GM12878 (cell line): Measurements from ENCODE around the gene JAG1. TPM values are rescaled to one million over a fixed set of nuclear protein-coding genes. Genes with fewer than 3 reads are reported as not detected.

Experiments
- ATAC-seq: fragments of 200-7000 bp; cut with Tn5 transposase; 3 replicates; pipeline ENCODE4 v1.9.1; 2020; ENCODE audit warnings: mild to moderate bottlenecking, moderate library complexity
- BruUV-seq: library from RNA; stranded (reverse); fragments of 400-500 nt; replicated peaks from 2 replicates; lab custom pipeline; 2021; lab: Mats Ljungman, UMichigan
- CTCF ChIA-PET: fragments of 300-600 bp; sonication (Branson Sonifier 250); formaldehyde crosslinking; extraction: SDS; loops from one replicate; lab custom pipeline; 2021; ENCODE audit warnings: inconsistent platforms; lab: Yijun Ruan, JAX
- POLR2A ChIA-PET: fragments of 350-600 bp; formaldehyde crosslinking; extraction: SDS; loops from one replicate; lab custom pipeline; 2021; ENCODE audit warnings: inconsistent platforms; lab: Charles Lee
- RAD21 ChIA-PET: fragments of 300-600 bp; sonication (Branson Sonifier 250); formaldehyde crosslinking; loops from one replicate; lab custom pipeline; 2023; ENCODE audit warnings: antibody characterized with exemption; ENCODE audit not compliant: unreplicated experiment; lab: Charles Lee
- SMC1A ChIA-PET: fragments of 300-600 bp; sonication (Branson Sonifier 250); formaldehyde crosslinking; loops from one replicate; lab custom pipeline; 2023; ENCODE audit not compliant: unreplicated experiment, uncharacterized antibody; lab: Charles Lee
- DNase-seq: peaks from one replicate; pipeline ENCODE4 v3.0.0-alpha.2; 2011; ENCODE audit warnings: low read depth, low spot score
- FAIRE-seq: peaks from 3 replicates; lab custom pipeline; 2011; peaks lifted over from hg19 to GRCh38; lab: Jason Lieb, UNC
- H2AFZ ChIP-seq: 2 replicates; pipeline ENCODE4 v1.6.0; 2011; ENCODE audit warnings: low read depth, low read length, control low read depth; ENCODE audit not compliant: control insufficient read depth
- H3K27ac ChIP-seq: 2 replicates; pipeline ENCODE4 v1.5.1; 2011; ENCODE audit warnings: control low read depth; ENCODE audit not compliant: control insufficient read depth, insufficient read depth
- H3K27me3 ChIP-seq, 2 experiments: replicated peaks in 1 of 2; 2 replicates each; pipeline versions ENCODE4 v1.6.0 to v1.6.1; 2011; ENCODE audit warnings: low read length in 1 of 2; ENCODE audit not compliant: control insufficient read depth in 2 of 2, insufficient read depth in 2 of 2
- H3K36me3 ChIP-seq, 2 experiments: 2 replicates each; pipeline ENCODE4 v1.5.1; 2011; ENCODE audit warnings: low read length in 1 of 2; ENCODE audit not compliant: control insufficient read depth in 2 of 2, insufficient read depth in 2 of 2
- H3K4me1 ChIP-seq: 2 replicates; pipeline ENCODE4 v1.6.1; 2011; ENCODE audit warnings: mild to moderate bottlenecking, low read length, moderate library complexity, mixed read lengths; ENCODE audit not compliant: control insufficient read depth, insufficient read depth
- H3K4me2 ChIP-seq: 2 replicates; pipeline ENCODE4 v1.6.0; 2011; ENCODE audit warnings: control low read depth; ENCODE audit not compliant: control insufficient read depth, insufficient read depth
- H3K4me3 ChIP-seq: fragments of 200-600 bp; sonication (generic); 2 replicates; pipeline ENCODE4 v1.5.1; 2016
- H3K79me2 ChIP-seq: 2 replicates; pipeline ENCODE4 v1.6.0; 2011; ENCODE audit warnings: low read length; ENCODE audit not compliant: control insufficient read depth, insufficient read depth
- H3K9ac ChIP-seq: 2 replicates; pipeline ENCODE4 v1.8.0; 2011; ENCODE audit warnings: low read length, control low read depth, mixed read lengths; ENCODE audit not compliant: control insufficient read depth, insufficient read depth
- H3K9me3 ChIP-seq: replicated peaks from 3 replicates; pipeline ENCODE4 v1.5.1; 2011; ENCODE audit warnings: mild to moderate bottlenecking, low read length; ENCODE audit not compliant: control insufficient read depth, insufficient read depth
- H4K20me1 ChIP-seq: 2 replicates; pipeline ENCODE4 v1.6.0; 2011; ENCODE audit not compliant: control insufficient read depth, insufficient read depth
- EGR1 ChIP-seq, 2 experiments: IDR thresholded peaks; 1 replicate in 1 of 2; 2 replicates in 1 of 2; pipeline ENCODE4 v1.6.1; 2011 to 2012; ENCODE audit warnings: low read depth in 2 of 2, low read length in 2 of 2, borderline replicate concordance in 1 of 2, mild to moderate bottlenecking in 1 of 2, moderate library complexity in 1 of 2
- HDAC2 ChIP-seq: fragments of 200-600 bp; sonication (generic); IDR thresholded peaks from 2 replicates; pipeline ENCODE4 v1.6.1; 2017
- JUNB ChIP-seq: IDR thresholded peaks from 2 replicates; pipeline ENCODE4 v1.6.1; 2016; ENCODE audit warnings: antibody characterized with exemption, mild to moderate bottlenecking
- MEF2A ChIP-seq: IDR thresholded peaks from 2 replicates; pipeline ENCODE4 v1.6.1; 2011; ENCODE audit warnings: low read depth, mild to moderate bottlenecking, low read length, moderate library complexity; ENCODE audit not compliant: insufficient read depth
- MYC ChIP-seq: IDR thresholded peaks from 2 replicates; pipeline ENCODE4 v1.6.1; 2011; ENCODE audit warnings: mild to moderate bottlenecking, low read length, moderate library complexity, inconsistent platforms; ENCODE audit not compliant: insufficient read depth, insufficient replicate concordance, insufficient read length, severe bottlenecking
- NFIC ChIP-seq: IDR thresholded peaks from 2 replicates; pipeline ENCODE4 v1.6.1; 2012; ENCODE audit warnings: low read depth, mild to moderate bottlenecking, inconsistent platforms, low read length, moderate library complexity
- NR2F1 ChIP-seq: fragments of 450-650 bp; conservative IDR thresholded peaks from 2 replicates; pipeline ENCODE4 v1.6.1; 2017; ENCODE audit warnings: mild to moderate bottlenecking
- NRF1 ChIP-seq: conservative IDR thresholded peaks from 2 replicates; pipeline ENCODE4 v1.6.1; 2011; ENCODE audit warnings: mild to moderate bottlenecking, low read depth, low read length, improper control_type of control experiment
- RUNX3 ChIP-seq: IDR thresholded peaks from 2 replicates; pipeline ENCODE4 v1.6.1; 2012; ENCODE audit warnings: low read length, inconsistent platforms
- SMARCA5 ChIP-seq: fragments of 450-650 bp; IDR thresholded peaks from 2 replicates; pipeline ENCODE4 v1.6.1; 2017; ENCODE audit warnings: mild to moderate bottlenecking
- TCF7 ChIP-seq: IDR thresholded peaks from 2 replicates; pipeline ENCODE4 v1.6.1; 2014; ENCODE audit warnings: antibody characterized with exemption, borderline replicate concordance
- WGBS: methylation state at CpG from one replicate; pipeline ENCODE4 v1.1.6; 2016; ENCODE audit warnings: low lambda C conversion rate; ENCODE audit not compliant: insufficient replicate concordance, insufficient coverage; ENCODE audit errors: missing lambda C conversion rate; 5-methylcytosine and 5-hydroxymethylcytosine counted together
- in situ Hi-C: fragments of 300-500 bp; cut with MboI; formaldehyde crosslinking; loops from 9 replicates; pipeline ENCODE4 v1.14.3; 2018; ENCODE audit warnings: mixed read lengths
- intact Hi-C: fragments of 100-400 bp; cut with micrococcal nuclease; formaldehyde crosslinking; loops from one replicate; pipeline ENCODE4 v1.14.2; 2022; ENCODE audit not compliant: unreplicated experiment
- polyA plus RNA-seq, 11 experiments: library from polyadenylated mRNA; depleted of rRNA in 4 of 11; unstranded in 6 of 11; stranded (reverse) in 5 of 11; fragments of >200 nt; fragmentation: Nextera tagmentation in 4 of 11; fragmentation: Illumina TruSeq in 1 of 11; extraction: Ambion mirVana in 4 of 11; extraction: Trizol in 1 of 11; gene quantifications; 1 replicate in 1 of 11; 2 replicates in 10 of 11; pipeline versions ENCODE4 v1.2.1 to v1.2.3, GENCODE V29; 2011 to 2016; ENCODE audit warnings: inconsistent platforms in 2 of 11, missing spikeins in 2 of 11, low read depth in 1 of 11
- total RNA-seq, 4 experiments: library from RNA; depleted of rRNA in 3 of 4; stranded (reverse); fragments of >200 nt in 3 of 4; fragmentation: Illumina TruSeq in 1 of 4; extraction: Trizol in 1 of 4; gene quantifications; 2 replicates each; pipeline versions ENCODE4 v1.2.1 to v1.2.3, GENCODE V29; 2013 to 2021

JAG1 gene
- total and polyA plus RNA-seq, 10 of the 15 experiments (the other 5 are each of a cell fraction or from before 2014, with no cell fraction given), result 0.66 to 6.9 (median 1.8) TPM

DNA sequence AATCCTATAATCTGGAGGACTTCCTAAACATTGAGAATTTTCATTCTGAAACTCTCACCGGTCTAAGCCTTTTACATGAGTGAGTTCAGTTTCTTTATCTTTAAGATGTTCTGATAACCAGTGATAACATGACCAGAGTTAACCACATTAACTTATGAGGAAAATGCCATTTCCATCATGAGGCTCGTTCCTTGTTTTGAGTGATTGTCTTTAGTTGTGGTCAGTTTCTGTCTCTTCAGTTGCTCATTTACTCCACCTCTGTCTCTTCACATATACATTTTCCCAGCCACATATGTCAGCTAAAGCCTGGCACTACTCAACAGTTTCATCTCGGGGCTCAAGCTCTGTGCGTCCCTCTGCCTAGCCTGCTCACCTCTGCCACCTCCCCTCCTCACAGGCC is 70.4 kb downstream of the JAG1 start:
- BruUV-seq, result no TSS peak
- no peak overlapping the region for H3K4me3 ChIP-seq
- no peaks in the 10 kb centered on the region for H3K79me2 ChIP-seq
- no peaks in the 10 kb centered on the region for H3K9me3 ChIP-seq
- no peak overlapping the region for H3K27ac ChIP-seq
- DNase-seq (no peak), ATAC-seq (no peak), FAIRE-seq (no peak)
- no peak overlapping the region for H2AFZ ChIP-seq
- SMC1A ChIA-PET, result interaction anchor here (1.3 kb wide), 1 partner anchor 31 kb away, joined by 3 read pairs; no protein-coding TSS in a partner anchor
- intact Hi-C loops, result no loop called here
- H4K20me1 ChIP-seq, result no peaks in the 10 kb centered on the region
- CTCF ChIA-PET, result interaction anchor here (0.6 kb wide), 1 partner anchor 204 kb away, joined by 3 read pairs; no protein-coding TSS in a partner anchor
- no peak for TF ChIP-seq NR2F1
- no peak for TF ChIP-seq NRF1
- no peak for TF ChIP-seq SMARCA5
- no peak for TF ChIP-seq MYC
- peak; percentile 39; the same call in 1 of the 2 replicates for TF ChIP-seq NFIC
- TF ChIP-seq HDAC2, result no peak
- TF ChIP-seq JUNB, result peak; percentile 55; the same call in 1 of the 2 replicates
- peak; percentile 45; the same call in 1 of the 2 replicates for TF ChIP-seq TCF7
- TF ChIP-seq EGR1 (IDR thresholded peaks at IDR 0.05; ENCODE audit: borderline replicate concordance in 1 of 2, low read depth in 2 of 2, low read length in 2 of 2), result no peak
- 0 out of 2 replicates have a peak, but pooled peaks have one; percentile 10 for TF ChIP-seq MEF2A
- peak; percentile 83 for TF ChIP-seq RUNX3
- H3K4me1 ChIP-seq, result peaks cover 7% of the 10 kb centered on the region; the same call in 1 of the 2 replicates
- H3K9ac ChIP-seq, result no peak overlapping the region
- no peak overlapping the region for H3K4me2 ChIP-seq
- whole genome bisulfite sequencing, result 80% methylated on average over 4 of the region's 4 CpGs
- RAD21 ChIA-PET, result no interaction called here
- H3K27me3 ChIP-seq, result no peaks in the 10 kb centered on the region
- in situ Hi-C loops, result no loop called here
- POLR2A ChIA-PET, result no interaction called here
- peaks cover 2 to 4% of the 10 kb centered on the region in 2 experiments; a peak in 2 of 4 replicates for H3K36me3 ChIP-seq
